Testis (tissue), 2 donors: ENCODE measurements around the gene SLC22A2.

Experiments
- CTCF ChIP-seq, 3 experiments: fragments of 450-650 bp in 2 of 3; fragments of 200-600 bp in 1 of 3; sonication (generic) in 1 of 3; IDR thresholded peaks; one replicate each; pipeline ENCODE4 v1.5.1; 2016 to 2019; ENCODE audit warnings: antibody characterized with exemption in 3 of 3, mild to moderate bottlenecking in 2 of 3, moderate library complexity in 1 of 3
- POLR2A ChIP-seq: fragments of 450-650 bp; IDR thresholded peaks from one replicate; pipeline ENCODE4 v1.6.1; 2017; ENCODE audit warnings: antibody characterized with exemption, mild to moderate bottlenecking, moderate library complexity

GRCh38 chr6:160267102-160267501, 8.5 kb upstream of the SLC22A2 start:
- TF ChIP-seq CTCF (IDR thresholded peaks at IDR 0.05) = no peak
- no peak for TF ChIP-seq POLR2A
